ENCODE measurements around the gene FOXF1. TPM values are rescaled to one million over a fixed set of nuclear protein-coding genes. Genes with fewer than 3 reads are reported as not detected.

FOXF1 gene
- total RNA-seq, 1 experiment from 2014 or later, result not detected

- Mint-ChIP-seq H3K4me3 (no peak overlapping the region), H3K36me3 (no peaks in the 10 kb centered on the region; the same call in 1 of the 2 replicates), H3K27me3 (ENCODE audit: low read depth) (peaks cover 100% of the 10 kb centered on the region), H3K27ac (no peak overlapping the region), H3K9me3 (no peaks in the 10 kb centered on the region), H3K4me1 (peaks cover 50% of the 10 kb centered on the region)
- ChIA-PET CTCF (interaction anchor here (0.6 to 6.6 kb wide), 4 partner anchors 16 to 249 kb away, joined by 3 to 39 read pairs (median 4); no protein-coding TSS in a partner anchor), POLR2A (interaction anchor here (0.7 kb wide), 1 partner anchor 11 kb away, joined by 3 read pairs; no protein-coding TSS in a partner anchor)
- TF ChIP-seq TEAD4 (CRISPR knock-in tag; IDR thresholded peaks at IDR 0.05) (no peak), NR3C1 (CRISPR knock-in tag; conservative IDR thresholded peaks at IDR 0.05; ENCODE audit: low read depth) (no peak), TEAD1 (CRISPR knock-in tag; IDR thresholded peaks at IDR 0.05) (no peak), IRF2 (CRISPR knock-in tag; IDR thresholded peaks at IDR 0.05; ENCODE audit: borderline replicate concordance, low read depth) (no peak)
- ATAC-seq, result no peak; the same call in 1 of the 2 replicates
- no peak for DNase-seq (ENCODE audit: low spot score)
Observed at GRCh38 chr16:86500708-86501510, 9.4 kb upstream of the FOXF1 start.

DNA sequence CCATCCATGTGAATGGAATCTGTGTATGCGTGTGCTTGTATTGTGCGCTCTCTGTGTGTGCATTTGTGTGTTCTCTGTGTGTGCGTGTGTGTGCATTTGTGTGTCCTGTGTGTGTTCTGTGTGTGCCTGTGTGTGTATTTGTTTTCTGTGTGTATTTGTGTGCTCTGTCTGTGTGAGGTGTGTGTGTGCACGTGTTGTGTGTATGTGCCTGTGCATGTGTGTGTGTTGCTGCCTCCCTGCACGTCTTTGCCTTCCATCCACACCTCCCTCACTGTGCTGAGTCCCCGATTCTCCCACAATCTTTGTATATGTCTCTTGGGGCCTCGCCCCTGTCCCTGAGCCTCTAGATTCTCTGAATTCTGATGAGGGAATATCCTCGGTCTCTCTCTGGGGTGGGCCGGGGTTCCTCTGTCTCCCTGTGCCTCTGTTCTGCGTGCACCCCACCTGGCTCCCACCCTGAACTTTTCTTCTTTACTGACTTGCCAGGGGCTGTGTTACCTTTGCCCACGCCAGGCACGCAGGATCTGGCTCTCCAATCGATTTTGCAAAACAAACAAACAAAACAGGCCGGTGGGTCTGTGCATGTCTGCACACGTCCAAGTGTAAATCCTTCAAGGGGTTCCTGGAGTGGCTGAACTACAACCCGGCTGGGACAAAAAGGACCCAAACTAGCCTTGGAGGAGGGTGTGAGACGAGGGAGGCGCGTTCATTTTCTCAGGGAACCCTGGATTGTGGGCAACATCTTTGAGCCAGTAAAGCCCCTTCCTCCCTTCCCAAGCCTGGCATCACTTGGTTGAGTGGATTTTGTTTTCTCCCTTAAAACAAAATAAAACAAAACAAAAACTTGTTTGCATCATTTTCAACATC, 8.1 kb upstream of the FOXF1 start:
- TF ChIP-seq, protein P1, sequence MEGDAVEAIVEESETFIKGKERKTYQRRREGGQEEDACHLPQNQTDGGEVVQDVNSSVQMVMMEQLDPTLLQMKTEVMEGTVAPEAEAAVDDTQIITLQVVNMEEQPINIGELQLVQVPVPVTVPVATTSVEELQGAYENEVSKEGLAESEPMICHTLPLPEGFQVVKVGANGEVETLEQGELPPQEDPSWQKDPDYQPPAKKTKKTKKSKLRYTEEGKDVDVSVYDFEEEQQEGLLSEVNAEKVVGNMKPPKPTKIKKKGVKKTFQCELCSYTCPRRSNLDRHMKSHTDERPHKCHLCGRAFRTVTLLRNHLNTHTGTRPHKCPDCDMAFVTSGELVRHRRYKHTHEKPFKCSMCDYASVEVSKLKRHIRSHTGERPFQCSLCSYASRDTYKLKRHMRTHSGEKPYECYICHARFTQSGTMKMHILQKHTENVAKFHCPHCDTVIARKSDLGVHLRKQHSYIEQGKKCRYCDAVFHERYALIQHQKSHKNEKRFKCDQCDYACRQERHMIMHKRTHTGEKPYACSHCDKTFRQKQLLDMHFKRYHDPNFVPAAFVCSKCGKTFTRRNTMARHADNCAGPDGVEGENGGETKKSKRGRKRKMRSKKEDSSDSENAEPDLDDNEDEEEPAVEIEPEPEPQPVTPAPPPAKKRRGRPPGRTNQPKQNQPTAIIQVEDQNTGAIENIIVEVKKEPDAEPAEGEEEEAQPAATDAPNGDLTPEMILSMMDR (IDR thresholded peaks at IDR 0.05), result no peak
- TF ChIP-seq SOX15 (CRISPR knock-in tag; IDR thresholded peaks at IDR 0.05), result no peak
- TF ChIP-seq, protein P2, sequence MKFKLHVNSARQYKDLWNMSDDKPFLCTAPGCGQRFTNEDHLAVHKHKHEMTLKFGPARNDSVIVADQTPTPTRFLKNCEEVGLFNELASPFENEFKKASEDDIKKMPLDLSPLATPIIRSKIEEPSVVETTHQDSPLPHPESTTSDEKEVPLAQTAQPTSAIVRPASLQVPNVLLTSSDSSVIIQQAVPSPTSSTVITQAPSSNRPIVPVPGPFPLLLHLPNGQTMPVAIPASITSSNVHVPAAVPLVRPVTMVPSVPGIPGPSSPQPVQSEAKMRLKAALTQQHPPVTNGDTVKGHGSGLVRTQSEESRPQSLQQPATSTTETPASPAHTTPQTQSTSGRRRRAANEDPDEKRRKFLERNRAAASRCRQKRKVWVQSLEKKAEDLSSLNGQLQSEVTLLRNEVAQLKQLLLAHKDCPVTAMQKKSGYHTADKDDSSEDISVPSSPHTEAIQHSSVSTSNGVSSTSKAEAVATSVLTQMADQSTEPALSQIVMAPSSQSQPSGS (CRISPR knock-in tag; IDR thresholded peaks at IDR 0.05; ENCODE audit: borderline replicate concordance, low read depth), result no peak
- Mint-ChIP-seq H3K9me3 (no peaks in the 10 kb centered on the region), H3K4me3 (no peak overlapping the region), H3K4me1 (peaks cover 58% of the 10 kb centered on the region), H3K27ac (no peak overlapping the region), H3K36me3 (no peaks in the 10 kb centered on the region; the same call in 1 of the 2 replicates), H3K27me3 (ENCODE audit: low read depth) (peaks cover 100% of the 10 kb centered on the region)
- ATAC-seq (no peak), DNase-seq (ENCODE audit: low spot score) (no peak)
- CTCF ChIA-PET, result interaction anchor here (0.6 to 6.6 kb wide), 3 partner anchors 15 to 161 kb away, joined by 3 to 39 read pairs (median 4); no protein-coding TSS in a partner anchor
- POLR2A ChIA-PET, result no interaction called here

- Mint-ChIP-seq H3K27ac (no peak overlapping the region), H3K36me3 (peaks cover 2% of the 10 kb centered on the region; the same call in 1 of the 2 replicates), H3K27me3 (ENCODE audit: low read depth) (peaks cover 100% of the 10 kb centered on the region), H3K9me3 (no peaks in the 10 kb centered on the region), H3K4me3 (no peak overlapping the region), H3K4me1 (peaks cover 65% of the 10 kb centered on the region)
- ChIA-PET CTCF (interaction anchor here (0.6 to 0.7 kb wide), 2 partner anchors 14 to 163 kb away, joined by 3 to 4 read pairs; no protein-coding TSS in a partner anchor), POLR2A (no interaction called here)
- ATAC-seq, result no peak
- TF ChIP-seq, protein P2 (CRISPR knock-in tag; IDR thresholded peaks at IDR 0.05; ENCODE audit: borderline replicate concordance, low read depth), result no peak
- no peak for DNase-seq (ENCODE audit: low spot score)
Observed at GRCh38 chr16:86502856-86503748, 7.2 kb upstream of the FOXF1 start.

DNA sequence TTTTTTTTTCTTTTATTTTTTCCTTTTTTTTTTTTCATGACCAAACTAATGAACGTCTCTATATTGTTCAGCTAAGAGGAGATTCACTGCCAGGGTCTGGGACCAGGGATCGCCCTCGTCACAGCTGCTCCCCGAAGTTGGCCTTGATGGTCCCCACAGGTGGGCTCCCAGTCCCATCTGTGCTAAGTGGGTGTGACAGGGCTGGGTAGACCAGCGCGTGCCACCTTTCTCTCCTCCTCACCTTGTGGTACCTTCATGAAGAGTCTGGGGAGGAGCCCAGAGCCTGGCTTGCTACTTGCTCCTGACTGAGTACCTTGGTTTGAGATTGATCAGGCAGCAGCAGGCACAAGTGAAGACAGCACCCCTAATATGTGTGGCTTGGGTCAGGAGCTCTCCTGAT, 6.5 kb upstream of the FOXF1 start:
- Mint-ChIP-seq H3K36me3 (peaks cover 2% of the 10 kb centered on the region; the same call in 1 of the 2 replicates), H3K27me3 (ENCODE audit: low read depth) (peaks cover 100% of the 10 kb centered on the region), H3K4me1 (peaks cover 63% of the 10 kb centered on the region), H3K9me3 (no peaks in the 10 kb centered on the region), H3K27ac (no peak overlapping the region), H3K4me3 (no peak overlapping the region)
- ChIA-PET CTCF (interaction anchor here (0.5 to 0.7 kb wide), 3 partner anchors 13 to 249 kb away, joined by 3 to 4 read pairs (median 4); no protein-coding TSS in a partner anchor), POLR2A (no interaction called here)
- TF ChIP-seq FOXJ3 (CRISPR knock-in tag; IDR thresholded peaks at IDR 0.05; ENCODE audit: borderline replicate concordance) (no peak), NR2C2 (CRISPR knock-in tag; IDR thresholded peaks at IDR 0.05) (no peak)
- DNase-seq (ENCODE audit: low spot score) (no peak), ATAC-seq (no peak)

Data from WTC11 (cell line).